CD4-positive, alpha-beta T cell treated with Interleukin-12 subunit alpha and Interleukin-12 subunit beta, for 1 hour (primary cell): Measurements from ENCODE around the gene SKIDA1.
A peak's percentile ranks its signal among the peaks of the same experiment; 100 is the strongest.

Experiments
- DNase-seq: peaks from one replicate; pipeline ENCODE4 v3.0.0-alpha.2; 2020

The SKIDA1 gene

DNA sequence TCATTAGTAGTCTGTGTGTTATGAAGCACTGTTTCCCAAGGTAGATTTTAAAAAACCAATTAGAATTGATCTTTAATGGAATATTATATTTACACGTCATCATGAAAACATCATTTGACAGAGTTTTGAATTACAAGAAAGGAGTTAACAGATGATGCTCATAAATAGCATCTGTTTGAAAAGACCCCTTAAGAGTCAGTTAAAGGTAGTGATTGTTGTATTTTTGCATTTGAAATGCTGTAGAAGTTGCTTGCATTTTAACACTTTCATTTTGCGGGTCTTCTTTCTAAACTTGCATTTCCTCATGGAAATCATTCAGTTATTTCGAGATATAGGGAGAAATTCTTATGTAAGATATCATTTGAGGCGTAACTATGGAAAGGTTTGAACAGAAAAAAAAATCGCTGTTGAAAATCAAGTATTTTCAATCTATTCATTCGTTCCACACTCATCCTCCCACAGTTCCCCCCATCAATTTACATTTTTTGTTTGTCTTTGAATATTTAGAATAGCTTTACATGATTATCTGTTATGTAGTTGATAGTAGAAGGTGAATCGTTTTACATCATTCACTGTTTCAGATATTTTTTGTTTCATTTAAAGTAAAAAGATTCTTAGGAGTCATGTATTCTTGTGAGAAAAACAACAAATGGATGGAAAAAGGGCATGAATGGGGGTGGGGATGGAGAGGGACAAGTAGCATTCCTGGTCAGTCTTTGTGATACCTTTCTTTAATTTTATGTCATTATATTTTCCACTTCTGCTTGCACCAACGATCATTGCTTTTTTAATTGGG is 3.0 kb upstream of the SKIDA1 start:
- DNase-seq: no peak

- no peak for DNase-seq
These were observed 2.2 kb upstream of the SKIDA1 start for GRCh38 chr10:21527598-21528235.

DNA sequence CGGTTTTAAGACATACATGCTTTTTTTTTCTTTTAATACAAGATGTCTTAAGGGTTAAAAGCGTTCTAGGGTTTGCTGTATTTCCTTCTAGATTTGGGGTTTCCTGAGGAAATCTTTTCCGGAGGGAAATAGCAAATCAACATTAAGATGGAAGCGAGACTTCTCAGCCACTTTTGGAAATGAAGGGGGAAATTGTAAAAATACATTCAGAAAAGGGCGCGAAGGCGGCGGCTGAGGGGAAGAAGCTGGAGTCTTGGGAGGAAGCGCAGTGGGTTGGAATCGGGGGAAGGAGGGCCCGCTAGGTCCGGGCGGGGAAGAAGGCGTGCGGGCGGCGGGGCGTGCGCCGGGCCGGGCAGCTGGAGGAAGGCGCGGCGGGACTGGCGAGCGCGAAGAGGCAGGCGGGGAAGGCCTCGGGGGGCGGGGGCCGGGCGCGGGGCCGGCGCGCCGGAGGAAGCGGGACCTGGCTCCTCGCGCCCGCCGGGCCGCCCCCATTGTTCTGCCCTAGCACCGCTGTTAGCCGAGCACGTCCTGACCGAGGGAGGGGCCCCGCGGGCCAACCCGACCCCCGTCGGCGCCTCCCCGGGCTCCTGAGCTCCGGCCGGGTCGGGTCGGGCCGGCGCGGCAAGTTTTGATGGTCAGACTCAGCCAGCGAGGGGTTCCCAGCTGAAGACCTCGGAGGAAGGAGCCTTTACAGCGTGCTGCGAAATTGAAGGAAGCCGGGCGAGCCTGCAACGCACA is 1.5 kb upstream of the SKIDA1 start:
- peak; percentile 43 for DNase-seq

DNA sequence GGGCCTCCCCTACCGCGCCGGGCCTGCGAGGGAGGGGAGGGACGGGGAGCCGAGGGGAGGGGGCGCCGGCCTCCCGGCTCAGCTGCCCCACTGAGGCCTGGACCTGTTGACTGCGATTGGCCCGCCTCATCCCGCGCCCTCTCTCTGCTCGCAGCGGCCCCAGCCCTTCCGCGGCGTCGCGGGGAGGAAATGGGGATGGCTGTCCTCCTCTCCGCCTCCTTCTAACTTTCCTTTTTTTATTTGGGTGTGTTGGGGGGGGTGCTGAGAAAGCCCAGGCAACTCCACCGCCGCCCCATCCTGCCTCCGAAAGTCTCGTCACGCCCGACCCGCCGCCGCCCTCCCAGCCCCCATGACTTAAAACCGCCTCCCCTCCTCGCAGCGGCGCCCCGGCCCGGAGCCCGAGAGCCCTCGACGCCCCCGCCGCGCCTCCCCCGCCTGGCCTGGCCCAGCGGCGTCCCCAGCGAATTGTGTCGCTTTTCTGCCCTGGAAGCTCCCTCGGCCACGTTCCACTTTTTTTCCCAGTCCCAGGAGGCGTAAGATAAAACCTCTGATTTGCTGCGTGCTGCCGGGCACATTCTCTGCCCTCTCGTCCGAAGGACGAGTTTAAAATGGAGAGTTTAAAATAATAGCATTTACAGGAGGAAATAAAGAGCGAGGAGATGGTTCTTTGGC is 842 bp upstream of the SKIDA1 start:
- DNase-seq: peak; percentile 71

DNA sequence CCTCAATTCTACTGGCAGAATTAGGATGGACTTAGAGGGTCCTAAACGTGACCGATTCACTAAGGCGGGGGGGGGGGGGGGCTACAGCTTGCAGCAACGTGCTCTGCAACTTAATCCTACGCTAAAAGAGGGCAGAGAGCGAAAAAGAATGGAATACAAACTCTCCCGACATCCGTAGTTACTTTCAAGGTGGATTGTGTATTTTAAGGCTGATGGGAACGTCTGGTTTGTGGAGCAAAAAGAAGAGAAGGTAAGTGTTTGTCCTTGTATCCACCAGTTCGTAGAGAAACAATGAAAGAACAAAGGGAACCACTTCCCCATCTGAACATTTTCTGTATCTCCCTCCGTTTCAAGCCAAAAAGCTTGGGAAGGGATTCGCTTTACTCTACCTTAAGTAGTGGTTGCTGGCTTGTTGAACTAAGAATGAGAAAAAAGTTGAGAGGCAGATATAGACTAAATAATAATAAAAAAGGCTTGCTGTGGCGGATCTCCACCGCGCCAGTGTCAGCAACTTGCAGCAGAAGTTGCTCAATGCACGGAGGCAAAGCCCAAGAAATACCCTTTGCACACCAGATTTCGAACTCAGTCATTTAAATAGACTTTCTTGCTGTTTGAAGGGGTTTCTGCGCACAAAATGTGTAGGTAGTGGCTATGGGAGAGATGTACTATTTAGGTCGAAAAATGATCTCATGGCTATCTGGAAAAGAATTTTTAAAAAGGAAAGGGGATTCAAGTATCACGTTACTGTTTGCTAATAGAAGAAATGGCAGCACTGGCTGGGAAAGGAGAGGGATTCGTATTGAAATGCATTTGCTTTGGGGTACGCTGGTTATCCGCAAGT is 736 bp downstream of the SKIDA1 start:
- no peak for DNase-seq

DNA sequence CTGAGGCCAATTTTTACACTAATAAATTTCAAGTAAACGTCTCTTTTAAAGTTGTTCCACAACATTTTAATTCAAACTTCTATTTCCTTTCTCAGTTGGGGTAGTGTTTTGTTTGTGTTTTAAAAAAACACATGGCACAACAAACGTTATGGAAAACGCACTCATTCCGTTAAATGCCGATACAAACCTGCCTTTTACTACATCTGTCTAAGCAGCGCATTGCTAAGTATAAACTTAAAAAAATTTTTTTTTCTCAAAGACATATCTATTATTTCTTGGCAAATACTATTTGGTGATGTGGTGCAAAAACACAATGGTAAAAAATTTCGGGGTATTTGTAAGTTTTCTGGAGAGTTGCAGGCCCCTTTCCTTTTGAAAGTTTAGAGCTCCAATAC is 1.4 kb downstream of the SKIDA1 start:
- no peak for DNase-seq

GRCh38 chr10:21523557-21524008 is 1.9 kb downstream of the SKIDA1 start:
- DNase-seq: no peak

DNA sequence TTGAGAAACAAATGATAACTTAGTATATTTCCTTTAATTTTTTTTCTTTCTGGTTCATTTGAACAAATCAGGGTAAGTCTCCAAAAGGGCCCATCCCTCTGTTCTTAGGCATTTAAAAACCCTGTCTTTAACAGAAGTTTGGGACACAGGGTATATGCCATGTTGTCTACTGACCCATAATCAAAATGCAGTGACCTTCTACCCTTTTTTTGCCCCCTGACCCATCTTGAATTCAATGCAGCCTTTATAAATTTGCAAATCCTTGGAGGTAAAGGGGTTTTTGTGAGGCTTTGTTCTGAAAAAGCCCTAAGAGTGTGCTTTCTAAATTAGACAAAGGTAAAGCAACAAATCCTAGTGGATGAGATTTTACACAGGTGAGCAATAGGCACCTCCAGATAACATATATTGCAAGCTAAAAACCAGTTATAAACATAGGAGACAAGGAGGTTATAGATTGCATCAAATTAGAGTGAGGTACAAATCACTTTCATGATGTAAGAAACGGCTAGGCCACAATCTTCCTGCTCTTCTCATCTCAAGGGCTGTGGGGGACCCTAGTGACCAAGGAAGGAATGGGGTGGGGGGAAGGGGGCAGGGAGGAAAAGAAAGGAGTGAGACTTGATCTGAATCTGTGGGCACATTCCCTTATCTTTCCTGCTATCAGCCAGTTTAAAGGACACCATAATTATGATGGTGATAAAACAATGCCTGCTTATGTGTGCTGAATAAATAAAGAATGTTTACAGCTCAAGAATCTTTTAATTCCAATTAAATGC is 2.7 kb downstream of the SKIDA1 start:
- DNase-seq: no peak

- no peak for DNase-seq
These were observed 3.5 kb downstream of the SKIDA1 start for GRCh38 chr10:21521751-21522533.

DNA sequence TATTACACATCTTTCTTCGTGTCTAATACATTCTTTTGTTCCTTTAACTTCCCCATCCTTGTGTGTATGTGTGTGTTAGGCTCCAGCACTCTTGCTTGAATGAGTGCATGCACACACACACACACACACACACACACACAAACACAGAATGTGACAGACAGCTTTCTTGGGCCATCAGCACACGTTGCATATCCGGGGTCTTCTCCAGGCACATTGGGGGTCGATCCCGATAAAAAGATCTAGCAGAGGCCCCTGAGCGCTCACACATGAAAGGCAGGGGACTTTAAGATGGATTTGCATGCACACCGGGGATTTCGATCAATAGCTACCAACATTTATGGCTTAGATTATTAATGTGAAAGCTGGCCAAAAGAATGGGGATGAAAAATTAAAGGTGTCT is 4.5 kb downstream of the SKIDA1 start:
- DNase-seq: no peak

DNA sequence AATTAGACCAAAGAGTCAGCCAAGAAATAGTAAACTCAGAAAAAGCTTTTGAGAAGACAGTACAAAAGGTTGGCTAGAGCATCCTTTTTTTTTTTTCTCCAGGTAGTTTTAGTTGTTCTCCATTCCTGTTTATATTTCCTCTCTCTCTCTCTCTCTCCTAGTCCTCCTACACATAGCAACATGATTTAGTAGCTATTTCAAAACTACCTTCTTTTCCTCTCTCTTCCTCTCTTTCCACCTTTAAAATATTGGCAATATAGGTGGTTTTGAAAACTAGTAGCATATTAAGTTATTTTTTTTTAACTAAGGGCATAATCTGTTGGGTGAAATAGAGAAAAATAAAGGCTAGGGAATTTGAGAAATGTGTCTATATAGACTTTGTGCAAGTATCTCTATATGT is 5.0 kb downstream of the SKIDA1 start:
- no peak for DNase-seq

DNA sequence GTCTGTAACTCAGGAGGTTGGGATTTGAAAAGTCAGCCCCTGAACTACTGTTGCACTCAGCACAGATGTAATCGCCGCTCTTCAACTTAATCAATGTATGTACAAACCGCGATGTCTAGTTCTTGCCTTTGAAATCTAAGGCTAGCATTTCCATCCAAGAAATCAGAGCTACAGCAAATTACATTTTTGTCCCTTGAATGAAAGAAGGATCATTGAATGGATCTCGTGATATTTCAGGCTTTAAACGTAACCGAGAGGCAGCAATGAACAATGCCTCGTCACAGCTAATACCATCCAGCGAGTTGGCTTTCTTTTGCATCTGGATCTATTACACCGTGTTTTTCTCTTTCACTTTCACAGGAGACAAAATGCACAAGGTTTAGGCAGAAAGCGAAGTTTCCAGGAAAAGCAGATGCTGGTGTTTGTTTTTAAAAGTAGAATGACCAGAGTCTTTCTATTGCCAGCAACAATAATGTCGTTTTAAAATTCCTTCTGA is 5.5 kb downstream of the SKIDA1 start:
- DNase-seq: peak; percentile 30

GRCh38 chr10:21519397-21519933 is 6.0 kb downstream of the SKIDA1 start:
- no peak for DNase-seq

DNA sequence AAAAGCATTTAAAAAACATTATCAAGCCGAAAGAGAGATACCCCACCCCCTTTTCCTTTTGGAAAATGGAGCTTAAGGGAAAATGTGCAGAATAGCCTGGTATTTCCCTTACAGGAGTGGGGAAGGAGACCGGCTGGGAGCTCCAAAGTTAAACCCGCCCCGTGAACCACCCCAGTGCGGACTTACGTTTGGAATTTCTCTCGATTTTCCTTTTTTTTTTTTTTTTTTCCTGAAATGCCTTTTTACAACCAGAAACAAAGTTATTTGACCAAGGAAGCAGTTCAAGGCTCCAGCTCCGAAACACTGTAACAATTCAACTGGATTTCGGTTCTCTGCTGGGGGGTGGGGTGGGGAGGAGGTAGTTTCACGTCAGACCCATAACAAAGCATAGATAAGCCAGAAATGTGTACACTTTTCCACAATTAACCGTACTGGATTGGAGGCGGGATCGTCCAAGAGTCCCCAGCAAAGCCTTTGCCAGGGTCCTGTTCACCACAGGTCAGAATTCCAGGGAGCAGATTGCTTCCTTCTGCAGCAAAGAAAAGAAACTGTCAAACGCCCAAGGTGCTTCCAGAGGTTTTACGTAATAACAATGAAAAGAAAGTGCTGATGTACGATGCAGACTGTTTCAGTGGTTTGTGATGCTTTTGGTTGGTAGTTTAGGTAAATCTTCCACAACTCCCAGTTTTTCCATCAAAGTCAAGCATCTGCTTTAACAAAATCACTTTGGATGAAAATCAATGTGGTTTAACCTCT is 6.7 kb downstream of the SKIDA1 start:
- no peak for DNase-seq

GRCh38 chr10:21518149-21518640 is 7.3 kb downstream of the SKIDA1 start:
- no peak for DNase-seq

DNA sequence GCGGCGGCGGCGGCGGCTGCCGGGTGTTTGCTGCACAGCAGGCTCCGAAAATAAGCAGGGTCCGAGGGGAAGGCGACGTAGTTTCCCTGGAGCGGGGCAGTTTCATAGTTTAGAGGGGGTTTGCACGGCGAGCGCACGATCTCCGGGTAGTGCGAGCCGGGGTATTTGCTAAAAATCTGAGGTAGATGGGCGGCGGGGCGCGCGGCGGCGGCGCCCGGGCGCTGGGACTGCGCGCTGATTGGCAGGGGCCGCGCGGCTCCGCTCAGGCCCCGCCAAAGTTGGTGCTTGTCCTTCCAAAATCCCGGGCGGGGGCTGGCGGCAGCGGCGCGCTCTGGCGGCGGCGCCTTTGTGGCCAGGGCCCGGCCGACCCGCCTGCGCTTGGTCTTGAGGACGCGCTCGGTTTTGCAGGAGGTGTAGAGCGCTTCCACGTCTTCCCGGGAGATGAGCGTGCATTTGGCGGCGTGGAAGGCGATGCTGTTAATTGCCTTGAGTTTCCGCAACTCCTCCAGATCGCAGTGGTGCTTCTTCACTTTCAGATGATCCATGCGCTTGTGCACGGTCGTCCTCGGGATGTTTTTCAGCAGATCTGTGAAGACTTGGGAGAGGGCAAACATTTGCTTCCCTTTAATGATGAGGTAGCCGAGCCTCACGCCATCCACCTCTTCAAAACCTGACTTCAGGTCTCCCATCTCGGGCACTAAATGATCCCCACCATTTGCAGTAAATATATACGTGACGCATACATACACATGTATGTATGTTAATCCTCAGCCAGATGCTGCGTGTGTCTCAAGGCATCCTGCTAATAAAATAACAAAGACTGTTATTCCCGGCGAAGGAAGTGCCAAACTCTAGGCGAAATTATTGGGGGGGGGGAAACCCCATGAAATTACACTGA is 8.1 kb downstream of the SKIDA1 start:
- no peak for DNase-seq

DNA sequence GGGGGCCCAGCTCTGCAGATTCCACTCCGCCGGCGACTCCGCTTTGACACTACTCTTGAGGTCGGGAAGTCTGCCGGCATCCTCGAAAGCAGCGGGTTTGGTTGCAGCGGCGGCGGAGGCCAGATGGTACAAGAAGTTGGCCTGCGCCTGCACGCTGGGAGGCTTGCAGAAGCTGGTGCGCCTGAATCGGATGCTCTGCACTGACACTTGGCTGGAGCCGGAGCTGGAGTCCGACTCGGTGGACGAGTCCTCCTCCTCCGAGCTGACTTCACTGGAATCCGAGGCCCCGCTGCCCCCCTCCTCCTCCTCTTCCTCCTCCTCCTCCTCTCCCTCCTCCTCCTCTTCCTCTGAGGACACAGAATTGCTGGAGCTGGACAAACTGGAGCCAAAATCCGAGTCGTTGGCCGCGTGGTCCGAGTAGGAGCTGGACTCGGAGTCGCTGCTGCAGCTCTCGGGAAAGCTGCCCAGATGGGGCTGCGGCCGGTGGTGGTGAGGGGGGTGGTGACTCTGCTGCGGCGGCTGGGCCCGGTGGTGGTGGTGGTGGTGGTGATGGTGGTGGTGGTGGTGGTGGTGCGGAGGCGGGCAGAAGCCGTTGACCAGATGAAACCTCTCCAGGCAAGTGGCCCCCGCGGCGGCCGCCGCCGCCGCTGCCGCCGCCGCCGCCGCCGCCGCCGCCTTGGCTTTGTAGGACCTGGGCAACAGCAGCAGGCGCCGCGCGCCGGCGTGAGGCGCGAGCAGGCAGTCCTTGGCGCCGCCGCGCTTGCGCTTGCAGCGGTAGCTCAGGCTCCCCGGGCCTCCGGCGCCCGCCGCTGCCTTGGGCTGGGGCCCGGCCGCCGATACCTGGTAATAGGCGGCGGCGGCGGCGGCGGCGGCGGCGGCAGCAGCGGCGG is 9.0 kb downstream of the SKIDA1 start:
- DNase-seq: peak; percentile 56
